HUDEP-2 (cell line): ENCODE results near the gene F9.
A peak's percentile ranks its signal among the peaks of the same experiment; 100 is the strongest.
"Not testable (repeated sequence)": the region's sequence is repeated elsewhere in the genome, so short reads cannot be mapped to it uniquely, and the experiment has no call there.

Experiments used
- DNase-seq, 76 experiments: peaks; one replicate each; lab custom pipeline; 2025; ENCODE audit not compliant: unreplicated experiment in 76 of 76; lab: John Stamatoyannopoulos, UW

F9 gene

GRCh38 chrX:139530550-139530949, at the start of gene F9:
TSS of gene F9 (plus strand) at chrX:139530739. CDS start at chrX:139530765, 26 bp downstream.
- DNase-seq: no peak

- DNase-seq: no peak
These were observed 46.8 kb upstream of the F9 start for GRCh38 chrX:139483699-139484098.

- no peak for DNase-seq
These were observed 45.9 kb upstream of the F9 start for GRCh38 chrX:139484591-139484990.

- no peak for DNase-seq
These were observed 35.2 kb upstream of the F9 start for GRCh38 chrX:139495324-139495723.

- DNase-seq: no peak
These were observed 24.2 kb upstream of the F9 start for GRCh38 chrX:139506333-139506732.

- no peak for DNase-seq
These were observed 22.4 kb upstream of the F9 start for GRCh38 chrX:139508099-139508498.

- no peak for DNase-seq
These were observed 12.1 kb upstream of the F9 start for GRCh38 chrX:139518475-139518874.

- not testable (repeated sequence) for DNase-seq
These were observed 1.7 kb upstream of the F9 start for GRCh38 chrX:139528829-139529228.

GRCh38 chrX:139532834-139533233, 2.3 kb downstream of the F9 start:
- no peak for DNase-seq

GRCh38 chrX:139533444-139533843, 2.9 kb downstream of the F9 start:
- no peak for DNase-seq

GRCh38 chrX:139538907-139539790, 8.6 kb downstream of the F9 start:
- no peak for DNase-seq

- DNase-seq: no peak
These were observed 12.1 kb downstream of the F9 start for GRCh38 chrX:139542652-139543051.

- no peak for DNase-seq
These were observed 13.4 kb downstream of the F9 start for GRCh38 chrX:139543920-139544319.

GRCh38 chrX:139544591-139544990, 14.1 kb downstream of the F9 start:
- no peak for DNase-seq

- no peak for DNase-seq
These were observed 23.8 kb downstream of the F9 start for GRCh38 chrX:139554376-139554775.

GRCh38 chrX:139554991-139555675, 24.6 kb downstream of the F9 start:
- DNase-seq: no peak

- DNase-seq: peak in 29 of 76 experiments; percentile 0 to 27 (median 5)
These were observed 29.0 kb downstream of the F9 start for GRCh38 chrX:139559383-139560042.

- no peak for DNase-seq
These were observed 29.7 kb downstream of the F9 start for GRCh38 chrX:139560221-139560620.

- no peak for DNase-seq
These were observed 32.7 kb downstream of the F9 start for GRCh38 chrX:139563251-139563650.

GRCh38 chrX:139566981-139567380, 36.4 kb downstream of the F9 start:
- no peak for DNase-seq

- peak in 13 of 76 experiments; percentile 0 to 17 (median 5) for DNase-seq
These were observed 50.5 kb downstream of the F9 start for GRCh38 chrX:139581068-139581467.
